Measurements from ENCODE around the gene TPCN2.

GRCh38 chr11:69109101-69109500, 60.4 kb downstream of the TPCN2 start:
- TF ChIP-seq CTCF (IDR thresholded peaks at IDR 0.05) = no peak
- TF ChIP-seq POLR2A (IDR thresholded peaks at IDR 0.05) = no peak
